Midbrain (tissue), 1 donor: Measurements from ENCODE around the gene SMNDC1.
A peak's percentile ranks its signal among the peaks of the same experiment; 100 is the strongest.

Experiments
- DNase-seq: peaks from one replicate; lab custom pipeline; 2025; lab: John Stamatoyannopoulos, UW

Gene SMNDC1

DNA sequence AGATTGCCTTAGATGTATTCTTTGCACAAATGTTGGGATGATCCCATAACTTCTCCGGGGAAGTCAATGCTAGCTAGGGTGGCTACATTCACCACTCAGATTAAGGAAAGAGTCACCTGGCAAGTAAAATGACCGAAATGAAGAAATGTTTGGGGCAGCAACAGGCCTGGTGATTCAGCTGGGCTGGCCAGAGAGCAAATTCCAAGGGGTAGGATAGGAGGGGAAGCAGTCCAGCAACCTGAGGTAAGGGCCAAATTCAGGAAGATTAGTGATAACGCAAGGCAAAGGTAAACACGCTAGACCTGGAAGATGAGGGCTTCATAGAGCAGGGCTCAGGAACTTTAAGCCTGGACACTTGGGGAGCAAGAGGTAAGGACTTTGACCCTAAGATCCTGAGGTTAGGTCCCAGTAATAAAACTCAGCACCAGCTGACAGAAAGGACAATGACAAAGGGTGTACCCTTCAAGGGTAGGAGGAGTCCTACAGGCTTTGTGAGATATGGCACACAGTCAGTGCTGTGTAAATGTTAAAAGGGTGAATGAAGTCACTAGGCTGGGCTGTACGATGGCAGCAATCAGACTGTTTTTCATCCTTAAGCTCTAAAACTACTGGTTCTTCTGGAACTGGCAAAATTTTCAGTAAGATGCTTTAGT lies 22.7 kb upstream of the SMNDC1 start:
- no peak for DNase-seq

- DNase-seq: no peak
These were observed 21.8 kb upstream of the SMNDC1 start for GRCh38 chr10:110326351-110327032.

DNA sequence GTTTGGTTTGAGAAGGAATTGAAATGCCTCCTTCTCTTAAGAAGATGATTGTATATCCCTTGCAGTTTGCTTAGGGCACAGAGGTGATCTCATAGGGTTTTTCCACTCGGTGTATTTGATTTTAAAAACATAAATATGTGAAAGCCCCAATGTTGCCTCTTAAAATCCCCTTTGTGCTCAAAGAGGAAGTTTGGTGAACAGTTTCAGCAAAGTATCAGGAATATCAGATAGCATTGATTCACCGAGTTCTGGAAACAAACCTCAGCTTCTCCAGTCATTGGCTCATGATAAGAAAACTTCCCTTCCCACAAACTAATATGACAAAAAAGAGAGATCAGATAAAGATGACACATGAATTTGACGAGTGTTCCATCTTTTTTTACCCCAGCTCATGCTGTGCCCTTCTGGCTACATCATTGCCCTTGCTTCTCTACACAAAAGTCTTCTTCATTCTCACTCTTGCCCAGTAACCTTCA lies 20.1 kb upstream of the SMNDC1 start:
- DNase-seq: no peak

DNA sequence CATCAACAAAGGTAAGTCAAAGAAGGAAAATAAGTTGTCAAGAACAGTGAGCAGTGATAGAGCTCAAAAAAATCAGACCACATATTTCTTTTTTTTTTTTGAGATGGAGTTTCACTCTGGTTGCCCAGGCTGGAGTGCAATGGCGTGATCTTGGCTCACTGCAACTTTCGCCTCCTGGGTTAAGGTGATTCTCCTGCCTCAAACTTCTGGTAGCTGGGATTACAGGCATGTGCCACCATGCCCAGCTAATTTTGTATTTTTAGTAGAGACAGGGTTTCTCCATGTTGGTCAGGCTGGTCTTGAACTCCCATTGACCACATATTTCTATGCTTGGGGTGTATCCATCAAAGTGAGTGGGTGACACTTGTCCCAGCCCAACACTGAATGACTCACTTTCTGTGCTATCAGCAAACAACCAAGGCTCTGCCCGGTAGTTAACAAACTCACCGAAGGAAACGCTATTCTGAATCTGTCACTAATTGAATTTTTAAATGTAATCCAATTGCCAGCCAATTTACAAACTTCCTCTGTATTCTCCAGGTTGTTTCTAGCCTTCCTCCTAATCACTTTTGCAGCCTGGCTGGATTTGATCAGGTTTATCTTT lies 19.6 kb upstream of the SMNDC1 start:
- DNase-seq: no peak

- DNase-seq: no peak
These were observed 18.8 kb upstream of the SMNDC1 start for GRCh38 chr10:110323503-110323902.

DNA sequence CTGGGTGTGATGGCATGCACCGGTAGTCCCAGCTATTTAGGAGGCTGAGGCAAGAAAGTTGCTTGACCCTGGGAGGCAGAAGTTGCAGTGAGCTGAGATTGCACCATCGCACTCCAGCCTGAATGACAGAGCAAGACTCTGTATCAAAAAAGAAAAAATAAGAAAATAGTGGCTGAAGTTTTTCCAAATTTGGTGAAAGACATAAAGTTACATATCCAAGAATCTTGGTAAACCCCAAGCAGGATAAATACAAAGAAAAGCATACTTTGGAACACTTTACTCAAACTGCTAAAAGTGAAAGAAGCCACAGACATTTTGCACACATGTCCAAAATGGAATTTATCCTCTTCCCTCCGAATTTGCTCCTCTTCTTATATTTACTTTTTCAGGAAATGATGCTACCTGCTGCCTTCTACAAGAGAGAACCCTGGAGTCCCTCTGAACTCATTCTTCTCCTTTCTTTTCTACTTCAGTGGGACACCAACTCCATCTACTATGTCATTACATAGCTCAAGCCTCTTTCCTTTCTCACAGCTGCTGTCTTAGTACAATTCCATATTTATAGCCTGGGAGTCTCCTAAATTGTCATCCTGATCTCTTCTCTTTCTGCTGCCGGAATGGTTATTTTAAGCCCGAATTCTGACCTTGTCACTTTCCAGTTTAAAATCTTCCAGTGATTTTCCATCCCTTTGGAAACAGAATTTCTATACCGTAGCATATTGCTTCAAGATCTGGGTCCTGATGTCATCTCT lies 17.3 kb upstream of the SMNDC1 start:
- no peak for DNase-seq

- no peak for DNase-seq
These were observed 13.4 kb upstream of the SMNDC1 start for GRCh38 chr10:110317866-110318850.

- no peak for DNase-seq
These were observed 9.0 kb upstream of the SMNDC1 start for GRCh38 chr10:110313674-110314073.

- DNase-seq: no peak
These were observed 7.5 kb upstream of the SMNDC1 start for GRCh38 chr10:110312206-110312605.

DNA sequence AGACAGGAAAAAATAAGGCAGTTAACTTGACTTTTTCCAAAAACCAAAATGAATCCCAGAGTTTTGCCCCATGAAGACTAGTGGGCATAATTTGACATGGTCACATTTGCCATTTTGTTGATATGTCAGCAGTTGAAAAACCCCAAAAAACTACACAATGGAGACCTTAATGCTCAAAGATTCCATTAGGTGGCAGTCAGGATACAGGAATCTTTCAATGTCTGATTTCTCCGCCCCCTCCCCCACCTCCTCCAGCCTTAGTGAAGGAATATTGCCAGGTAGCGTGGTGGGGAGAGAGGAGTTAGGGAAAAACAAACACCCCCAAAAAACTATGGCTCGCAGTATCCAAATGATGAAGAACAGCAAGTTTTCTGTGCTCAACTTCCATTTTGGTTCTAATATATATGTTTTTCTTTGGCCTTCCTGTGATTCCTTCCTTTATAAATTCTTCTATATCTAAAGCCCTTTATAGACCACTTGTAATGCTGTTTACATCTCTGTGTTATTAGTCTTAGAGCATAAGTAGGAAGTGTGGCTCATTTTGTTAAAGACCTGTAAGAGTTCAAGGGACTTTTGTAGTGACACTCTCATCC lies 6.7 kb upstream of the SMNDC1 start:
- DNase-seq: peak; percentile 58

- no peak for DNase-seq
These were observed 6.0 kb upstream of the SMNDC1 start for GRCh38 chr10:110310741-110311140.

DNA sequence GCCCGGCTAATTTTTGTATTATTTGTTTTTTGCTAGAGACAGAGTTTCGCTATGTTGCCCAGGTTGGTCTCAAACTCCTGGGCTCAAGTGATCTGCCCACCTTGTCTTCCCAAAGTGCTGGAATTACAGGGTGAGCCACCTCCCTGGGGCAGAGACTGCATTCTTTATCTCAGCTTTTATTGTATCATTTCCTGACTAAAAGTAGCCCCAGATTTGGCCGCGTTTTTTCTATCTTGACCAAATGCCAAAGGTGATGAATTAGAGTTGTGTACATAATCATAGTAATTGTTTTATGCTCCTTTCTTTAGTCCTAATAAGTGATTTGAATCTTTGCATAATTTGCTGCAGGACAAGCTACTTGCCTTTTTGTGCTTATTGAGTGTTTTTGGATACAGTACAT lies 3.1 kb upstream of the SMNDC1 start:
- DNase-seq: no peak

DNA sequence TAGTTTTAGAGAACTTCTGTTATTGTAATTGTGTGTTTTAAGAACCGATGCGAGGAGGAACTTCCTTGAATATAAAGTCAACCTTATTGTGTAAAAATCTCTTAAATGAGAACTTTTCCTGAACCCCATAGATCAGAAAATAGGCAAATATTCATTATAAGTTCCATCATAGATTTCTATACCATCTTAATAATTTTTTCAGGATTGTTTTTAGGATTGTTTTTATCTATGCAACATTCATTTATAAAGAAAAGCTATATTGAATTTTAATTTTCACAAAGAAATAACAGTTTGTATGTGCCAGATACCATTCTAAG lies 1.7 kb upstream of the SMNDC1 start:
- no peak for DNase-seq

DNA sequence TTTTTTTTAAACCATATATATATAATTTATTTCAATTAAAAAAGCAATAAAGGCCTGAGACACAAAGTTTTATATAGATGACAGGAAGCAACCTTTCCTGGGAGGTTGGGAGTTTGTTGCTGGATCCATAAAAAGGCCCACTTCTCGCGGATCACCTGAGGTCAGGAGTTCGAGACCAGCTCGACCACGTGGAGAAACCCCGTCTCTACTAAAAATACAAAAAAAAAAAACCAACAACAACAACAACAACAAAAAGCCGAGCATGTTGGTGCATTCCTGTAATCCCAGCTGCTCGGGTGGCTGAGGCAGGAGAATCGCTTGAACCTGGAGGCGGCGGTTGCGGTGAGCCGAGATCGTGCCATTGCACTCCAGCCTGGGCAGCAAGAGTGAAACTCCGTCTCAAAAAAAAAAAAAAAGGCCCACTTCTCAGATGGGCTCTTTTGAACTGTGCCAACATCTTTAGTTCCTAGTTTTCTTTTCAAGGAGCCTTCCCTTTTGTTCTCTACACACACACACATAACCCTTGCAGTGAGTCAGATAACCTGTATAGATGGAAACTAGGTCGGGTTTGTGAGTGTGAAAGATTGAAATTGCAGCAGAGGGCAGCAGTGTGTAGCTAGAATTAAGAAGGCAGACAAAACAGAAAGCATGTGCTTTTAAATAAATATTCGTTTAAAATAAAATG lies 1.2 kb upstream of the SMNDC1 start:
- peak; percentile 19 for DNase-seq

DNA sequence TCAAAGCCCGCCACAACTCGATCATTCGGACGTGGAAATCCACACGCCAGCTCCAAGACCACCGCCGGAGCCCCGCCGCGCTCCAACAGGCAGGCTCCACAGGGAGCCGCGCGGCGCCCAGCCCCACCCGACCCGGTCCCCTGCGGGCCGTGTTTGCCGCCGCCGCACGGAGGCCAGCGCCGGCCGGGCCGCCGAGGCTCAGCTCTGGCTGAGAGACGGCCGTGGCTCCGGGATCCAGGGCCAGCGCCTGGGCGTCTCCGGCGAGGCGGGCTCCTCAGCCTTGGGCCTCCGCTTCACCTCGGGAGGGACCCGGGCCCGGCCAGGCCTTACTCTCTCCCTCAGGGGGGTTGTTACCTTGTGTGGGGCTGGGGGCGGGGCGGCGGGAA lies 333 bp downstream of the SMNDC1 start:
- DNase-seq: no peak

DNA sequence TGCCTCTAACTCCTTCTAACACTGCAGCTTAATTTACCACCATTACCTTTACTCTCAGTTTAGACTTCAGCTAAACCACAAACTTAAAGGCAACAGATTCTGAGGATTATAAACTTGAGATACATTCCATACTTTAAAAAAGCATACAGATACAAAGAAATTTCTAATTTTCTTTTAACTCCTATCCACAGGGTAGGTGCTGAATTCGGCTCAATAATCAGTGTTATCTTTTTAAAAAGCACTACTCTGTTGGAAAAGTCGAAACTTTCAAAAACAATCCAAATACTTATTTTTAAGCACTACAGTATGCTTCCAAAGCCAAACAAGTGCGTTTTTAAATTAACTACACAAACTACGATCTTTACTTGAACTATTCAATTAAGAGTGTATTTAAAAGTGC lies 1.0 kb downstream of the SMNDC1 start:
- DNase-seq: no peak

DNA sequence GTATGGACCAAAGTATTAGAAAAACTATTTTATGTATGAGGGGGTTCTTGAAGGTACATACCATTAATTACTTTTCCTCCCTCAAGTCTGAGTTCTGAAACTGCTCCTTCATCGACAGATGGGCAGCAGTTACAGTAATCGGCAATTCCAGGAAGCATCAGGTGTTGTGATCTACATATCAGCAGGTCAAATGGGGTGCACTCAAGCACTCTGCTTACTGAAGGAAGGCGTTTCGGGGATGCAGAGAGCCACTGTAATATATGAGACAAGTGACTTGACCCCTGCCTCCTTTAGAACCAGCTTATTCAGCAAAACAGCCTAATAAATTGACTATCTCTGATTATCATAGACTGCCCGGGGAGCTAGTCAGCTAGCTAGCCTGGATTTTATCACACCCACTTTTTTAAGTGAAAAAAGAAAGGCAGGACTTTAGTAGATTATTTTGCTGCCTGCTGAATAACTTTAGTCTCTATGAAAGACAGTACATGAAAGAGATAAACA lies 4.2 kb downstream of the SMNDC1 start:
- no peak for DNase-seq

DNA sequence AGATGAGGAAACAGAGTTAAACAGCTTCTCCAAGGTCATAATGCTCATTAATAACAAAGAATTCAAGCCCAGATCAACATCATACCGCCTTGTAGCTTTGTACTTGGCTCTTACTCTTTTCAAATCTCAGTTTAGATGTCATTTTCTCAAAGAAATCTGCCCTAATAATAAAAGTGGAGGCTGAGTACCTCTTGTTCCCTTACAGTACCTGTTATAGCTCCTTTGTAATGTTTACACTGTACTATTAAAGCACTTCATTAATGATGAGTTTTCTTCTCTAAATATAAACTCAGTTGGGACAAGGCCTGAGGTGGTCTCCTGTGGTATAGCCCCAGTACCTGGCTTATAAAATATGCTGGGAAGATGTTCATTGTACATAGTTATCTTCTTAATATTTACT lies 7.8 kb downstream of the SMNDC1 start:
- DNase-seq: no peak

DNA sequence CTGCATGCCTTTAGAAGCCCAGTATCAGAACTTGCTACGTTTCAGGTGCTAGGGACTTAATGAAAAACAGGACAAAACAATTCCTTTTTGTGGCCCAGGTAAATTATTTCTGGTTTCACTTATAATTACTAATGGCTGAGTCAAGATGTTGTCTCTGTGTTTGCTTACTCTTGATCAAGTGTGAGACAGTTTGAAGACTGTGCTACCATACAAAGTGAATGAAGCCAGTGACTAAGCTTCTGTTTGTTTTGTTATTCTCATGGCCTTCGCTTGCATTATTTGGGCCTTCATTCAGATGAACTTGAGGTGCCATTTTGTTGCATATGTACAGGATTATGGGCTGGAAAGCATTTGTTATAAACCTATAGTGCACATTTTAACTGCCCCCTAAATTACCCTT lies 17.9 kb downstream of the SMNDC1 start:
- DNase-seq: no peak

DNA sequence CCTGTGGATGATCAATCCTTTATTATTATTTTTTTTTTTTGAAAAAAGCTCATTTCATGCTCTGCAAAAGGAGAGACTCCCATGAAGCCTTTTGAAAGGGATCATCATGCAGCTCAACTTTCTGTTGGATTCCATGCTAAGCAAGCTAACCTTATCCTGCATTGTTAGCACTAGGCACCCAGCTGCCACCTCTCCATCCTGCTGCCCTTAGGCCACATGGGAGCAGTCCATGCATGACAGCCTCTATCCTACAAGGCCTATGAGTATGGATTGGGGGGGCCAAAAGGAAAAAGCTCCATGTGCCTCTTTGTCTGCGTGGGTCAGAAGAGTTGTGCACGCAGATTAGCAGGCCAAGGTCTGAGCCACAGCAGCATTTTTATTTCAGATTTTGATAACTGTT lies 19.2 kb downstream of the SMNDC1 start:
- DNase-seq: no peak
